GM11168 (cell line): ENCODE results near the gene LRCH1.
"Not testable (repeated sequence)": the region's sequence is repeated elsewhere in the genome, so short reads cannot be mapped to it uniquely, and the experiment has no call there.

ENCODE experiments used
- in situ Hi-C: fragments of 300-500 bp; cut with MboI; formaldehyde crosslinking; loops from one replicate; pipeline ENCODE4 v1.12.0; 2022; ENCODE audit warnings: low sequenced_read_pairs; ENCODE audit not compliant: unreplicated experiment

LRCH1 gene

GRCh38 chr13:46736541-46737310 lies 183.8 kb downstream of the LRCH1 start:
- in situ Hi-C loops = no loop called here

- in situ Hi-C loops = no loop called here
These were observed 185.1 kb downstream of the LRCH1 start for GRCh38 chr13:46738055-46738454.

- in situ Hi-C loops = no loop called here
These were observed 185.8 kb downstream of the LRCH1 start for GRCh38 chr13:46738766-46739165.

GRCh38 chr13:46739447-46740098 lies 186.6 kb downstream of the LRCH1 start:
- in situ Hi-C loops = no loop called here

- in situ Hi-C loops = no loop called here
These were observed 190.2 kb downstream of the LRCH1 start for GRCh38 chr13:46743191-46743590.

- in situ Hi-C loops = no loop called here
These were observed 192.1 kb downstream of the LRCH1 start for GRCh38 chr13:46745062-46745461.

- in situ Hi-C loops = no loop called here
These were observed 192.7 kb downstream of the LRCH1 start for GRCh38 chr13:46745706-46746105.

GRCh38 chr13:46747031-46747820 lies 194.3 kb downstream of the LRCH1 start:
- in situ Hi-C loops = no loop called here

GRCh38 chr13:46748300-46748699 lies 195.3 kb downstream of the LRCH1 start:
- in situ Hi-C loops = no loop called here

GRCh38 chr13:46749951-46750350 lies 197.0 kb downstream of the LRCH1 start:
- in situ Hi-C loops = no loop called here

GRCh38 chr13:46751811-46752635 lies 199.1 kb downstream of the LRCH1 start:
- in situ Hi-C loops = no loop called here

GRCh38 chr13:46753137-46753536 lies 200.2 kb downstream of the LRCH1 start:
- in situ Hi-C loops = no loop called here

- in situ Hi-C loops = no loop called here
These were observed 200.9 kb downstream of the LRCH1 start for GRCh38 chr13:46753917-46754316.

GRCh38 chr13:46754812-46755211 lies 201.8 kb downstream of the LRCH1 start:
- in situ Hi-C loops = no loop called here

GRCh38 chr13:46755508-46755907 lies 202.5 kb downstream of the LRCH1 start:
- in situ Hi-C loops = not testable (repeated sequence)

GRCh38 chr13:46756977-46757376 lies 204.0 kb downstream of the LRCH1 start:
- in situ Hi-C loops = no loop called here

- in situ Hi-C loops = no loop called here
These were observed 204.7 kb downstream of the LRCH1 start for GRCh38 chr13:46757640-46758039.

- in situ Hi-C loops = no loop called here
These were observed 206.9 kb downstream of the LRCH1 start for GRCh38 chr13:46759846-46760245.

- in situ Hi-C loops = no loop called here
These were observed 208.2 kb downstream of the LRCH1 start for GRCh38 chr13:46761174-46761573.

GRCh38 chr13:46761866-46762265 lies 208.9 kb downstream of the LRCH1 start:
- in situ Hi-C loops = no loop called here
